Subcutaneous abdominal adipose tissue (tissue), 5 donors: Measurements from ENCODE around the gene RAPH1.
"Not testable (repeated sequence)": the region's sequence is repeated elsewhere in the genome, so short reads cannot be mapped to it uniquely, and the experiment has no call there.

Experiments
- H3K27ac ChIP-seq: one replicate; pipeline ENCODE4 v1.7.0; 2013; ENCODE audit warnings: low read depth, mild to moderate bottlenecking, inconsistent platforms, low read length, moderate library complexity
- H3K27me3 ChIP-seq, 5 donors: one replicate each; pipeline ENCODE4 v1.7.0; 2013; ENCODE audit warnings: low read length in 5 of 5, inconsistent platforms in 1 of 5; ENCODE audit not compliant: control insufficient read depth in 5 of 5, insufficient read depth in 4 of 5
- H3K36me3 ChIP-seq, 5 donors: one replicate each; pipeline ENCODE4 v1.7.0; 2013; ENCODE audit warnings: low read length in 5 of 5; ENCODE audit not compliant: control insufficient read depth in 5 of 5, insufficient read depth in 5 of 5
- H3K4me1 ChIP-seq, 5 donors: one replicate each; pipeline ENCODE4 v1.7.0; 2013; ENCODE audit warnings: low read length in 5 of 5, mild to moderate bottlenecking in 3 of 5, moderate library complexity in 1 of 5; ENCODE audit not compliant: control insufficient read depth in 5 of 5, insufficient read depth in 5 of 5
- H3K4me3 ChIP-seq, 5 donors: one replicate each; pipeline ENCODE4 v1.7.0; 2013; ENCODE audit warnings: low read length in 5 of 5, low read depth in 1 of 5
- H3K9ac ChIP-seq, 5 donors: one replicate each; pipeline ENCODE4 v1.7.0; 2013; ENCODE audit warnings: low read length in 5 of 5, mild to moderate bottlenecking in 4 of 5, moderate library complexity in 3 of 5
- H3K9me3 ChIP-seq, 5 donors: one replicate each; pipeline ENCODE4 v1.7.0; 2013; ENCODE audit warnings: low read length in 5 of 5; ENCODE audit not compliant: control insufficient read depth in 5 of 5
- donor health status: healthy.
- donor health status: healthy.
- donor health status: healthy.
- donor health status: healthy.
- donor health status: healthy.

Gene RAPH1

GRCh38 chr2:203550266-203550665 is 15.2 kb upstream of the RAPH1 start:
- no peaks in the 10 kb centered on the region for H3K27me3 ChIP-seq
- no peak overlapping the region for H3K9ac ChIP-seq
- H3K36me3 ChIP-seq = no peaks in the 10 kb centered on the region
- H3K4me1 ChIP-seq = peaks cover 0 to 5% (median 0%) of the 10 kb centered on the region in 5 donors
- no peak overlapping the region for H3K27ac ChIP-seq
- H3K9me3 ChIP-seq = no peaks in the 10 kb centered on the region
- H3K4me3 ChIP-seq = no peak overlapping the region

DNA sequence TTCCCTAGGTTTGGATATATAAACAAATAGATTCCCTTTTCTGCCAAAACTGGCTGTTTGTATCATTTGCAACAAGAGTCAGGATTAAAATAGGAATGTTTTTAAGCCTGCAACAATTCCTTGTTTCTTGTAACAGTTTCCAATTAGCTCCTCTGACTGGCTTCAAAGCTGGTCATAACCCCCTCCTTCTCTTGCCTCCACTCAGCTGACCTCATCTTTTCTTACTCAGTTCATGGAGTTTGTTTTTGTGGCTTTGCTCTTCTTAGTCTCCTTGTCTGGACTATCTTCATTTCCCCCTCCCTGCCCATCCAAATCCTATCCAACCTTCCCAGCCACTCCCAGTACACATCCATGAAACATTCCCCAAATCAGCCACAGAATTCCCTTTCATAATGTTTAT is 14.3 kb upstream of the RAPH1 start:
- Histone ChIP-seq H3K9ac (no peak overlapping the region), H3K4me1 (peaks cover 0 to 5% (median 0%) of the 10 kb centered on the region in 5 donors), H3K36me3 (no peaks in the 10 kb centered on the region), H3K9me3 (no peaks in the 10 kb centered on the region), H3K4me3 (no peak overlapping the region), H3K27me3 (no peaks in the 10 kb centered on the region), H3K27ac (no peak overlapping the region)

GRCh38 chr2:203548887-203549286 is 13.8 kb upstream of the RAPH1 start:
- Histone ChIP-seq H3K9ac (no peak overlapping the region), H3K27me3 (no peaks in the 10 kb centered on the region), H3K27ac (no peak overlapping the region), H3K4me3 (no peak overlapping the region), H3K4me1 (peaks cover 0 to 5% (median 0%) of the 10 kb centered on the region in 5 donors), H3K9me3 (no peaks in the 10 kb centered on the region), H3K36me3 (no peaks in the 10 kb centered on the region)

DNA sequence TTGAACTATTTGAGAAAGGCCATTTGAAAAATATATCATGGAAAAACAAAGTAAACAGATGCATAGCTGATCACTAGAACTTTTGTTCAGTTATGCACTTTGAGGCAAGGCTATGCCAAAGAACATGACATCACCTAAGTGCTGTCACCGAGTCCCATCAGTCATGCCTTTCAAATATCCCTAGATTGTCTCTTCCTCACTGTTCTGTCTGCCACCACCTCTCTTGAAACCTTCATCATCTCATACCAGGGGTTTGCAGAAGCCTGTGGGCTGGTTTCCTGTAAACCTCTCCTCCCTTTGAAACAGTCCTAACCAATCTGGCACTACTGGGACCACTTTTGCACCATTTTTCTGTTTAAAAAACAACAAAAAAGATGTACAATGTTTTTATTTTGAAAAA is 12.3 kb upstream of the RAPH1 start:
- no peaks in the 10 kb centered on the region for H3K36me3 ChIP-seq
- no peak overlapping the region for H3K4me3 ChIP-seq
- no peaks in the 10 kb centered on the region for H3K9me3 ChIP-seq
- H3K9ac ChIP-seq = no peak overlapping the region
- H3K27me3 ChIP-seq = no peaks in the 10 kb centered on the region
- peaks cover 0 to 5% (median 0%) of the 10 kb centered on the region in 5 donors for H3K4me1 ChIP-seq
- no peak overlapping the region for H3K27ac ChIP-seq

DNA sequence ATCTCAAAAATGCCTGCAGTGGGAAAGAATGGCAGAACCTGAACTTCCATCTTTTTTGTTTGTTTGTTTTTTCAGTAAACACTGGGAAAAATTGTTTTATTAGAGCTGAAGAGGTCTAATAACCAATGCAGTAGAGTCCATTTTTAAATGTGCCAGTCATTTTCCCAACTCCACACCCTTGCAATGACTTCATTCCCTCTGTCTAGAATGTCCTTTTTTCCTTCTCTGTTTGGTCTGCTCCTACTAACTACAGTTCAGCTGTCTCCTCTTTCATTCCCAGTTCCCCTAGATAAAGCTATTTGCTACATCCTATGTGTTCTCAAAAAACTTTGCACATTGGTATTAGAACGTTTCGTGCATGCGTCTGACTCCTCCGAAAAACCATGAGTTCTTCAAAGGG is 9.3 kb upstream of the RAPH1 start:
- Histone ChIP-seq H3K9me3 (no peaks in the 10 kb centered on the region), H3K27me3 (no peaks in the 10 kb centered on the region), H3K4me1 (peaks cover 0 to 4% (median 0%) of the 10 kb centered on the region in 5 donors), H3K4me3 (no peak overlapping the region), H3K36me3 (no peaks in the 10 kb centered on the region), H3K27ac (no peak overlapping the region), H3K9ac (no peak overlapping the region)

- H3K36me3 ChIP-seq = no peaks in the 10 kb centered on the region
- H3K4me1 ChIP-seq = no peaks in the 10 kb centered on the region
- H3K4me3 ChIP-seq = no peak overlapping the region
- no peaks in the 10 kb centered on the region for H3K9me3 ChIP-seq
- H3K27me3 ChIP-seq = no peaks in the 10 kb centered on the region
- no peak overlapping the region for H3K9ac ChIP-seq
- H3K27ac ChIP-seq = no peak overlapping the region
Measured at GRCh38 chr2:203543898-203544328, 8.8 kb upstream of the RAPH1 start.

DNA sequence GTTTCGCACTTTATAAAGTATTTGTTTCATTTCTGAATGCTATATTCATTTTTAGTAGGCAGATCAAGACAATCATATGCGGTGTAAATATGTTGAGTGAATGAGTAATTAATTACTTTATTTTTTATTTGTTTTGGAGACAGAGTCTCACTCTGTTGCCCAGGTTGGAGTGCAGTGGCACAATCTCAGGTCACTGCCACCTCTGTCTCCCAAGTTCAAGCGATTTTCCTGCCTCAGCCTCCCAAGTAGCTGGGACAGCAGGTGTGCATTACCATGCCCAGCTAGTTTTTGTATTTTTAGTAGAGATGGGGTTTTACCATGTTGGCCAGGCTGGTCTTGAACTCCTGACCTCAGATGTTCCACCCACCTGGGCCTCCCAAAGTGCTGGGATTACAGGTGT is 5.5 kb upstream of the RAPH1 start:
- H3K4me1 ChIP-seq, H3K4me3 ChIP-seq, H3K36me3 ChIP-seq, H3K9ac ChIP-seq, H3K9me3 ChIP-seq, H3K27me3 ChIP-seq, H3K27ac ChIP-seq: not testable (repeated sequence)

- not testable (repeated sequence) for H3K36me3 ChIP-seq, H3K27ac ChIP-seq, H3K9me3 ChIP-seq
Measured at GRCh38 chr2:203538237-203538636, 3.1 kb upstream of the RAPH1 start.

GRCh38 chr2:203536586-203536951 is 1.5 kb upstream of the RAPH1 start:
- H3K27me3 ChIP-seq, H3K4me3 ChIP-seq, H3K9me3 ChIP-seq, H3K27ac ChIP-seq, H3K36me3 ChIP-seq, H3K9ac ChIP-seq: not testable (repeated sequence)
- peaks cover 0 to 29% (median 20%) of the 10 kb centered on the region in 5 donors for H3K4me1 ChIP-seq

More at GRCh38 chr2:203538237-203538636, 3.1 kb upstream of the RAPH1 start:
- H3K4me1 ChIP-seq = peaks cover 0 to 19% (median 15%) of the 10 kb centered on the region in 5 donors
- not testable (repeated sequence) for H3K27me3 ChIP-seq, H3K4me3 ChIP-seq, H3K9ac ChIP-seq

DNA sequence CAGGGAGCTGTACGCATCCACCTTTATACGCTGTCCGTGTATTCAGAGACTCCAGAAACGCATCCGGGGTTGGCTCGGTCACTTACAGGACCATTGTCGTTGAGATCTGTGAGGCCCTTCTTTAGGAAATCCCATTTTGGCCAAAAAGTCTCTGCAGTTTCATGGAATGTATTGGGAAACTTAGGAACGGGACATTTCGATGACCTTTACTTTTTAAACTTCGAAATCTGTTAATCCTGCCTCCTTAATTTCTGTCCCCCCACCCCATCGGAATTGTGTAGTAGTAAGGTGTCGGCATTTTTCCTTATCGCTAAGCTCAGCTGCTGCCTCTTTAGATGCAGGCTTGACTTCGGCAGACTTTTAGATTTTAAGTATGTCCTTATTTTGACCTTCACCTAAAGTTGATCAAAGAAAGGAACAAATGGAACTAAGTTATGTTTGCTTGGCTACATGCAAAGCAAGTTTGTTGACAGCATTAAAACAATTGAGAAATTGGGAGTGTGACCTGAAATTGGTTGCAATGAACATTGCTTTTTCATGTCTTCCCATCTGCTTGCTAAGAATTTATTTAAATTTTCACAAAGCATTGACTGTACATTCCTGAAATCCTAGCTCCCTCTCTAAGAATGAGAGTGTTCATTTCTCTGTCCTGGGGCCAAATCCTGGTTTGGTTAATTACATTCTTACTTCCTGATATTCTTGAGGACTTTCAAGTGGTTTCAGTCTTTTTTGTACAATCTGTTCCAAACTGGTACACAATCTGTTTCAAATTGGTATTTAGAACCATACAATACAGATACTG is 884 bp upstream of the RAPH1 start:
- no peaks in the 10 kb centered on the region for H3K27me3 ChIP-seq
- H3K27ac ChIP-seq = peak overlapping the region; percentile 90
- H3K9me3 ChIP-seq = no peaks in the 10 kb centered on the region
- peak overlapping the region; percentile 72 to 83 (median 75) for H3K4me3 ChIP-seq
- peaks cover 0 to 29% (median 20%) of the 10 kb centered on the region in 5 donors for H3K4me1 ChIP-seq
- no peaks in the 10 kb centered on the region for H3K36me3 ChIP-seq
- peak overlapping the region; percentile 52 to 94 (median 81) for H3K9ac ChIP-seq
